GM12878 (cell line): ENCODE results near the gene HPS5.

Experiments
- CBX3 ChIP-seq: fragments of 200-600 bp; sonication (generic); IDR thresholded peaks from 2 replicates; pipeline ENCODE4 v1.6.1; 2016; ENCODE audit warnings: low read depth, borderline replicate concordance
- CEBPZ ChIP-seq: fragments of 150-350 bp; IDR thresholded peaks from 2 replicates; pipeline ENCODE4 v1.6.1; 2016; ENCODE audit warnings: low read depth, low read length
- CREB1 ChIP-seq: IDR thresholded peaks from 2 replicates; pipeline ENCODE4 v1.6.1; 2012; ENCODE audit warnings: low read depth, mild to moderate bottlenecking, inconsistent platforms
- CTCF ChIP-seq, 3 experiments: IDR thresholded peaks in 2 of 3; conservative IDR thresholded peaks in 1 of 3; 2 replicates each; pipeline ENCODE4 v1.5.1; 2011; ENCODE audit warnings: low read depth in 3 of 3, low read length in 3 of 3, mild to moderate bottlenecking in 3 of 3, control low read depth in 2 of 3, moderate library complexity in 2 of 3, inconsistent platforms in 1 of 3, mixed read lengths in 1 of 3; ENCODE audit not compliant: control insufficient read depth in 2 of 3, insufficient read depth in 1 of 3; ENCODE audit errors: extremely low read depth in 1 of 3
- EP300 ChIP-seq, 2 experiments: fragments of 150-350 bp in 1 of 2; IDR thresholded peaks; 2 replicates each; pipeline ENCODE4 v1.6.1; 2011 to 2012; ENCODE audit warnings: low read depth in 2 of 2, low read length in 2 of 2, borderline replicate concordance in 1 of 2, improper control_type of control experiment in 1 of 2, inconsistent platforms in 1 of 2; ENCODE audit not compliant: control insufficient read depth in 1 of 2
- EZH2 ChIP-seq: IDR thresholded peaks from 2 replicates; pipeline ENCODE4 v1.6.1; 2012; ENCODE audit warnings: low read depth, mild to moderate bottlenecking, control low read depth, inconsistent platforms, low read length, borderline replicate concordance; ENCODE audit not compliant: control insufficient read depth
- FOS ChIP-seq: IDR thresholded peaks from 3 replicates; pipeline ENCODE4 v1.6.1; 2011; ENCODE audit warnings: borderline replicate concordance; ENCODE audit not compliant: insufficient read length; ENCODE audit errors: extremely low read depth
- MTA2 ChIP-seq: fragments of 450-650 bp; IDR thresholded peaks from 2 replicates; pipeline ENCODE4 v1.6.1; 2016; ENCODE audit warnings: low read depth, mild to moderate bottlenecking, moderate library complexity
- MXI1 ChIP-seq: fragments of 150-350 bp; IDR thresholded peaks from 2 replicates; pipeline ENCODE4 v1.6.1; 2011; ENCODE audit warnings: low read depth, mild to moderate bottlenecking, inconsistent platforms, low read length, improper control_type of control experiment
- NR2C2 ChIP-seq: IDR thresholded peaks from 2 replicates; pipeline ENCODE4 v1.6.1; 2011; ENCODE audit warnings: borderline replicate concordance, low read depth; ENCODE audit not compliant: control insufficient read depth, insufficient read length
- POLR2A ChIP-seq: IDR thresholded peaks from 2 replicates; pipeline ENCODE4 v1.6.1; 2011; ENCODE audit warnings: low read depth, mild to moderate bottlenecking, low read length
- REST ChIP-seq: IDR thresholded peaks from 2 replicates; pipeline ENCODE4 v1.6.1; 2012; ENCODE audit warnings: mild to moderate bottlenecking, low read depth, low read length
- SRF ChIP-seq, 2 experiments: IDR thresholded peaks; 2 replicates each; pipeline ENCODE4 v1.6.1; 2011; ENCODE audit warnings: low read depth in 2 of 2, low read length in 2 of 2, mild to moderate bottlenecking in 1 of 2, moderate library complexity in 1 of 2
- USF1 ChIP-seq: IDR thresholded peaks from 2 replicates; pipeline ENCODE4 v1.6.1; 2011; ENCODE audit warnings: borderline replicate concordance, low read depth, mild to moderate bottlenecking, moderate library complexity, mixed read lengths, low read length; ENCODE audit not compliant: insufficient read depth; ENCODE audit errors: extremely low read length

- TF ChIP-seq EP300 (IDR thresholded peaks at IDR 0.05; ENCODE audit: borderline replicate concordance in 1 of 2, control insufficient read depth in 1 of 2, low read depth in 2 of 2, low read length in 2 of 2) (no peak), MXI1 (no peak), POLR2A (no peak), CREB1 (0 out of 2 replicates have a peak, but pooled peaks have one; percentile 10), CBX3 (no peak), CTCF (IDR thresholded peaks at IDR 0.05 in 2 of 3, conservative IDR thresholded peaks at IDR 0.05 in 1 of 3; ENCODE audit: control insufficient read depth in 2 of 3, extremely low read depth in 1 of 3, insufficient read depth in 1 of 3, low read depth in 3 of 3, low read length in 3 of 3) (no peak), FOS (no peak), MTA2 (no peak), REST (no peak), USF1 (no peak), EZH2 (no peak), SRF (IDR thresholded peaks at IDR 0.05; ENCODE audit: low read depth in 2 of 2, low read length in 2 of 2) (no peak), CEBPZ (no peak), NR2C2 (no peak)
Observed at GRCh38 chr11:18312663-18313420, 9.1 kb downstream of the HPS5 start.
